NCI-H1105 (cell line): Measurements from ENCODE around the gene PIGR.
"Not testable (repeated sequence)": the region's sequence is repeated elsewhere in the genome, so short reads cannot be mapped to it uniquely, and the experiment has no call there.

Experiments
- DNase-seq: peaks from one replicate; lab custom pipeline; 2025; lab: John Stamatoyannopoulos, UW

PIGR gene

DNA sequence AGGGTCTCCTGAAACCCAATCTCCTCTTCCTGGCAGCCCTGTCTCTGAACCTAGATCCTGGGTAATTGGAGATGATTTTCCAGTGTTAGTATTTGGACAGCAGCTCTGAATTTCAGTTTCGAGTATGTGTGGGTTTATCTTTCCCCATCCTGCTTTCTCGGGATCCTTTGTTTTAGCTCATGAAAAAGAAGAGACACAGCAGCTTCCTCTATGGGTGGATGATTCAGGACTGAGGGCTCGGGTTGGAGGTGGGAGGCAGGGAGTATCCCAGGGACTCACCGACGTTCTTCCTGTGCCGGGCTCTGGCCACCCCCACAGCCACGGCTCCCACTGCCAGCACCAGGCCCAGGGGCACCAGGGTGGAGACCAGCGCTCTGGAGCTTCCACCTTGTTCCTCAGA lies 14.1 kb downstream of the PIGR start:
- DNase-seq: no peak

- no peak for DNase-seq
These were observed 14.6 kb downstream of the PIGR start for GRCh38 chr1:206931709-206932108.

DNA sequence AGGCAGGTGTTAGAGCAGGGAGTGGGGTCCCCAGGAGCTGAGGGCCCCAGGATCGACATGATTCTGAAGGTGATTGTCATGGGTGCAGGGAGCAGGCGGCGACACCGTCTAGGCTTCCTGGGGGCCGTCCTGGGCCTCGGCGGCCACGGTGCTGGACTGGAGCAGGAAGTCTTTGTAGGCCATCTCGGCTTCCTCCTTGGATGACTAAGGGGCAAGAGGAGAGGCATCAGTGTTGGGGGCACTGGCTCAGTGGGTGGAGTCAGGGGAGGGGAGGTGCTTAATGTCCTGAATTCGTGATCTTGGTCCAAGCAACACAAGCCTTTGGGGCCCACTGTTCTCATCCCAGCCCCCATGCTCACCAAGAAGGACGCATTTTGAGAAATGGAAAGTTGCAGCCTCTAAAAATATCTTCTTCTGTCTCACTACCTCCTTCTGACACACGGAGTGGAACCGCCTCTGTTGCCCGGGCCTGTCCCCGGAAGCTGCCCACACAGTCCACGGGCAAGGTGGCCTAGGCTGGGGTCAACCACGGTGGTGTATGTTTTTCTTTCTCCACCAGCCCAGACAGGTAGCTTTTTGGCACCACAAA lies 16.0 kb downstream of the PIGR start:
- no peak for DNase-seq

- DNase-seq: no peak
These were observed 16.7 kb downstream of the PIGR start for GRCh38 chr1:206929524-206929923.

DNA sequence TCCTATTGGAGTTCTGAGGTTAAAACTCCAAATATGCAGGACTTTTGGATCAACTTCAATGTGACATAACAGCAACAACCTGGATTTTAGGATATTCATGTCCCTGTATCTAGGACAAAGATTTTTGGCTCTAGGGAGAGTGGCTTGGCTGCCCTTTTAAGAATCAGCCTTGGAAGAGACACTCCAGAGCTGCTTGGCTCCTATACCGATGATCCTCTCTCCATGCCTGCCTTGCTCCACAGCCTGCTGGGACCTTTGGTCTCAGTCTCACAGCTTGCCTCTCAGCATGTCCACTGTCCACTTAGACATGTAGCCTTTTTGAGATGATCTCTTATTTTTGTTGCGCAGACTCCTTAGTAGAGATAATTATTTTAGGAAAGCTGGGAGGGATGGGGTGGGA lies 20.0 kb downstream of the PIGR start:
- no peak for DNase-seq

DNA sequence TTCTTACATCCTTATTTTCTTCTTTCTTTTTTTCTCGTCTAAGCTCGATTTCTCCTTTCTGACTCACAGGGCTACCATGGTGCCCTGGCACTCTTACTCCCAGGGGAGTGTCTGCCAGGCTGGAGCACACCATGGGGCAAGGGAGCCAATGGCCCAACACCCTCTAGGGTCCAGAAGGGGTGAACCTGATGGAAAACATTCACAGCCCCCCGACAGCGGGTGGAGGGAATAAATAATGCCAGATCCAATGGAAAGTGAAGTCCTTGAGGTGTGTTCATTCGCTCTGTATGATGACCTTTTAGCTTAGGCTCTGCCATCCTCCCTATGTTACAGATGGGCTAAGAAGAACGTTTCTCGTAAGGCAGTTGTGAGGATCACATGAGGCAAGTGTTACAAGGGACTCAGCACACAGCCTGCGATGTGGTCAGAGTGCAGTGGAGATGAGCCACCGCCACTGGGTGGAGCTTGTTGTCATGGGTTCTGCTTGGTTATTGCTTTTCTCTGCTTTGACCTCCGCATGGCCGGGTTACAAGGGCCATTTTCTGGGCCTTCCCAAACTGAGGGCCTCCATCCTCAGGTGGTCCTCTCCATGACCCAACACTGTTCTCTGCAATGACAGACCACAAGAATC lies 21.0 kb downstream of the PIGR start:
- no peak for DNase-seq

DNA sequence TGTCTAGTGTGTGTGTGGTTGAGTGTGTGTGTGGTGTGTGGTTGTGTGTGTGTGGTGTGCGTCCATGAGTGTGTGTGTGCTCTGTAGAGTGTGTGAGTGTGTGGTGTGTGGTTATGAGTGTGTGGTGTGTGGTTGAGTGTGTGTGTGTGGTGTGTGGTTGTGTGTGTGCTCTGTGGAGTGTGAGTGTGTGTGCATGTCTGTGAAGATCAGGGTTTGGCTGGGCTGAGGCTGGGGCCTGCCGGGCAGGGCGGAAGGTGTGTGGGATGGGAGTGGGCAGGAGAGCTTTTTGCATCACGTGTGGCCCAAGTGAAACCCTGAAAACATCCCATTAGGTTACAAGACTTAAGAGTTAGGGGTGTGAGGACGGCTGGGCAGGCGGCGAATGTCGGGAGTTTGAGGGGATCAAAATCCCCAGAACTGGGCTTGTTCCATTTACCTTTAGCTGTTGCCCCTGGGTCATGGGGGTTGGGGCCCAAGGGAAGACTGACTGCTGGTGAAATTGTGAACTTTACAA lies 21.6 kb downstream of the PIGR start:
- DNase-seq: no peak

GRCh38 chr1:206923961-206924557 lies 22.2 kb downstream of the PIGR start:
- not testable (repeated sequence) for DNase-seq

DNA sequence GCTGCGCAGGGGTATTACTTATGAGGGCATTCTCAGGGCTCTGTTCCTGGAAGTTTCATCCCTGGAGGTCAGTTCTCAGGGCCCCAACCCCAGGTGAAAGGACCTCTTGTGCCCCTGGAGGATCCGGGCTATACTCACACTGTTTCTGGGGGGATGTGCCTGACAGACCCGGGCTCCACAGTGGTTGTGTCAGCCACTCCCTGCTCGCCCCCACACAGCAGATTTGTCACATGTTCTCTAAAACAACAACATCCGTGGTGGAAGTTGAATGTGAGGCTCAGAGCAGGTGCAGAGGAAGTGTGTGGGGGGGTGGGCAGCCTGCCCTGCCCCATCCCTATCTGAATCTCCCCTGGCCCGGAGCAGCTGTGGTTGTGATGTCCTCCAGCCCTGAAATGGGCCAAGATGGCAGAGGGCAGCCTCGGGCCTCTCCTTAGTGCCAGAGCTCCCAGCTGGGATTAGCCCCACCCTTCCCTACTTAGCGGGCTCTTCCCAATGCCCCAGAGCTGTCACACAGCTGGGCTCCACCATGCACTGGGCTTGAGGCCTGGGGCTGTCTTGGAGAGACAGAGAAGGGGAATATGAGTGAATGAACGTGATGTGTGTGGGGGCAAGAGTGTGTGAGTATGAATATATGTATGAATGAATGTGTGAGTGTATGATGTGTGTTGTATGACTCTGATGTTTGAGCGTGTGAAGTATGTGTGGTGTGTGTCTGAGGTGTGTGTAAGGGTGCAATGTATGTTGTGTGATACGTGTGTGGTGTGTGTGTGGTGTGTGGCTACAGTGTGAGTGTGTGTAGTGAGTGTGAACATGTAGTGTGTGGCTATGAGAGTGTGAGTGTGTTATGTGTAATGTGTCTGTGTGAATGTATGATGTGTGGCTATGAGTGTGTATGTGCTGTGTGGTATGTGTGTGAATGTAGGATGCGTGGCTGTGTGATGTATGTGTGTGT lies 23.0 kb downstream of the PIGR start:
- DNase-seq: no peak

- no peak for DNase-seq
These were observed 23.7 kb downstream of the PIGR start for GRCh38 chr1:206922524-206922923.

- no peak for DNase-seq
These were observed 24.4 kb downstream of the PIGR start, which contains the start of gene FCMR for GRCh38 chr1:206921772-206922265. Gene FCMR, minus strand, starts transcription at chr1:206921941. Its CDS starts 87 bp downstream, at chr1:206921854.

- no peak for DNase-seq
These were observed 28.2 kb downstream of the PIGR start for GRCh38 chr1:206918076-206918475.

- DNase-seq: no peak
These were observed 30.1 kb downstream of the PIGR start for GRCh38 chr1:206916000-206916709.

- DNase-seq: no peak
These were observed 31.1 kb downstream of the PIGR start for GRCh38 chr1:206915030-206915735.

DNA sequence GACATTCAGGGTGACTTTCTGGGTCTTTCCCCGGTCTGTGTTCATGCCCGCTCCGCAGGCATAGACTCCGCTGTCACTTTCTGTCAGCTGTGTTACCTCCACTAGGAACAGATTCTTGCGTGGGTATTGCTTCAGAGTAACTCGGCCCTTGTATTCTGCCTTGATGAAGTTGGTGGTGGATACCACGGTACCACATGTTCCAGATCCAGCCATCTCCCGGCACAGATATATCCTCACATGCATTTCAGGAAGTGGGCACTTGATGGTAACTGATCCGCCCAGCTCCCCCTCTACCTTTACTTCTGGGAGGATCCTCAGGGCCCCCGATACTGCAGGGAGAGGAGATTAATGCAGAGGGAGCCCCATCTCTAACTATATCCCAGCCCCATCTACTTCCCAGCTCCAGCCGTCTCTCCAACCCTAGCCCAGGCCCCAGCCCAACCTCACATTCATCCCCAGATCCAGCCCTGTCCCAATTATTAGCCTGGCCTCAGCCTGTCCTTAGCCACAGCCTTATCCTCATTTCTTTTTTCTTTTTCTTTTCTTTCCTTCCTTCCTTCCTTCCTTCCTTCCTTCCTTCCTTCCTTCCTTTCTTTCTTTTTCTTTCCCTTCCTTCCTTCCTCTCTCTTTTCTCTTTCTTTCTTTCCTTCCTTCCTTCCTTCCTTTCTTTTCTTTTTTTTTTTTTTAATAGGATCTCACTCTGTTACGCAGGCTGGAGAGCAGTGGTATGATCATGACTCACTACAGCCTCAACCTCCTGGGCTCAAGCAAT lies 32.3 kb downstream of the PIGR start:
- no peak for DNase-seq

DNA sequence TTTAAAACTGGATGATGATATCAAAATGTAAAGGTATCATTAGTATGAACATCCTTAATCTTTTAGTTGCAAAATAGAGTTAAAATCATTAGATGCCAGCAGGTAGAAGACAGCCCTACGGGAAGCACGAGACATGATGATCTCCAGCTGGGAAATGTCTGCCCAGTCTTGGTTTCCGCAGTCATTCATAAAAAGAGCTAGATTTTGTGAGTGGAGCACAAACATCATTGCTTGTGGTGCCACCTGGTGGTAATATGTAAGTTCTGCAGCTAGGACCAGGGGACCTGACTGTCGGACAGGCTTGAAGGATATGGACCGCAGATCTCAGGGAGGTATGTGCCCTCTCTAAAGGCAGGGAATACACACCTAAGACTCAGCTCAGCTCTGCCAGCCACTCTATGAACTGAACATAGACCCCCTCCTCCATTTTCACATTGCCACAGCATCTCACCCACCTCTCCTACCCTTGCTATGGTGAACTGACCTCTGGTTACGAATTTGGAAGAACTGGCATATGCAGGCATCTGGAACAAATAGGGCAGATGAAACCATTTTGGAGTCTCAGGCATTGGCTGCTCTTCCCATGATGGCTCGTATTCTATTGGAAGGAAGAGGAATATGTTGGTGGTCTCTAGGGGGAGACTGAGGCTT lies 33.7 kb downstream of the PIGR start:
- peak; percentile 70 for DNase-seq

GRCh38 chr1:206911064-206911663 lies 35.1 kb downstream of the PIGR start:
- DNase-seq: peak; percentile 36

- no peak for DNase-seq
These were observed 36.4 kb downstream of the PIGR start for GRCh38 chr1:206909883-206910318.
